Transverse colon (tissue), 4 donors: ENCODE data around the gene GASK1A. TPM values are rescaled to one million over a fixed set of nuclear protein-coding genes. Genes with fewer than 3 reads are reported as not detected.

Source experiments
- DNase-seq: peaks from one replicate; pipeline ENCODE4 v3.0.0-alpha.2; 2019
- H3K27ac ChIP-seq, 4 donors: fragments of 200-600 bp; sonication (generic); 2 replicates each; pipeline ENCODE4 v1.5.1; 2016 to 2018; ENCODE audit warnings: inconsistent platforms in 4 of 4
- H3K27me3 ChIP-seq: fragments of 200-600 bp; sonication (generic); 2 replicates; pipeline ENCODE4 v1.5.1; 2017; ENCODE audit warnings: inconsistent platforms
- H3K36me3 ChIP-seq, 4 donors: fragments of 200-600 bp; sonication (generic); 2 replicates each; pipeline ENCODE4 v1.5.1; 2017 to 2019; ENCODE audit warnings: inconsistent platforms in 4 of 4
- H3K4me1 ChIP-seq, 4 donors: fragments of 200-600 bp; sonication (generic); 2 replicates each; pipeline ENCODE4 v1.5.1; 2017 to 2020; ENCODE audit warnings: inconsistent platforms in 4 of 4
- H3K4me3 ChIP-seq, 4 donors: fragments of 200-600 bp; sonication (generic); 1 replicate in 1 of 4; 2 replicates in 3 of 4; pipeline versions ENCODE4 v1.5.1 to v1.6.1; 2017 to 2019; ENCODE audit warnings: inconsistent platforms in 4 of 4
- H3K9me3 ChIP-seq, 2 donors: fragments of 200-600 bp; sonication (generic); 2 replicates each; pipeline ENCODE4 v1.5.1; 2017 to 2019; ENCODE audit warnings: inconsistent platforms in 2 of 2
- EP300 ChIP-seq: sonication (generic); formaldehyde crosslinking; IDR thresholded peaks from one replicate; pipeline ENCODE4 v1.6.1; 2017; ENCODE audit warnings: antibody characterized with exemption, low read depth
- POLR2A ChIP-seq: fragments of 450-650 bp; IDR thresholded peaks from one replicate; pipeline ENCODE4 v1.6.1; 2016; ENCODE audit warnings: antibody characterized with exemption, mild to moderate bottlenecking, moderate library complexity
- POLR2AphosphoS5 ChIP-seq, 3 donors: sonication (generic); formaldehyde crosslinking; IDR thresholded peaks; one replicate each; pipeline ENCODE4 v1.6.1; 2016; ENCODE audit warnings: antibody characterized with exemption in 3 of 3
- WGBS, 2 donors: methylation state at CpG; one replicate each; pipeline ENCODE4 v1.1.5; 2018; ENCODE audit warnings: low coverage in 1 of 2; 5-methylcytosine and 5-hydroxymethylcytosine counted together
- in situ Hi-C, 4 donors: fragments of 200-750 bp; cut with MboI; loops; one replicate each; pipeline versions ENCODE4 v1.15.0 to v1.15.1; 2017; ENCODE audit warnings: low sequenced_read_pairs in 3 of 4, low pct_ligation_motif_present in 1 of 4, low pct_unique_long_range_greater_than_20kb in 1 of 4
- intact Hi-C: fragments of 100-400 bp; cut with DNase I; formaldehyde crosslinking; loops from one replicate; pipeline ENCODE4 v1.15.1; 2023; ENCODE audit warnings: low total_unique reads
- total RNA-seq, 4 donors: library from RNA; depleted of rRNA; stranded (reverse); fragments of >200 nt; gene quantifications; one replicate each; pipeline ENCODE4 v1.1.0, GENCODE V29; 2016
- TF ChIP-seq, protein P1 (sequence below), 5 experiments: fragments of 200-600 bp in 3 of 5; fragments of 450-650 bp in 2 of 5; sonication (generic) in 3 of 5; IDR thresholded peaks; 1 replicate in 2 of 5; 2 replicates in 3 of 5; pipeline ENCODE4 v1.5.1; 2016 to 2017; ENCODE audit warnings: antibody characterized with exemption in 5 of 5, inconsistent platforms in 3 of 5, mild to moderate bottlenecking in 2 of 5, moderate library complexity in 1 of 5

The GASK1A gene
- total RNA-seq, 4 donors from 2014 or later: 0.75 to 5.9 (median 3.6) TPM

DNA sequence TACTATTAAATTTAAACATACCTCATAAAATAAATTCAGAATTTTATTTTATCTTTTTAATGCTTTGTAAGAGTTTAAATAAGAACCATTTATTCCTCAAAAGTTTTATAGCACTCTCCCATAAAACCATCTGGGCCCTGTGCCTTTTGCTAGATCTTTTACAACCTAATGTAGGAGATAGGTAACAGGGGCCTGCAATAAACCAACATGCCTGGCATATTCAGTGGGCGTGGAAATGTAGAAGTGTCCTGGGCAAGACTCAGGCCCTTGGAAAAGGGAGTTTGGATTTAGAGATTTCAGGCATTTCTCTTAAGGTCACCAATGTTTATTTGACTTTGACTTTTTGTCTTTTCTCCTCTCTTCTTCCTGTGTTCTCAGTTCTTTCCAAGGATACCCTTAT, 80.3 kb downstream of the GASK1A start:
- in situ Hi-C loops: no loop called here
- no peak for TF ChIP-seq EP300
- TF ChIP-seq, protein P1, sequence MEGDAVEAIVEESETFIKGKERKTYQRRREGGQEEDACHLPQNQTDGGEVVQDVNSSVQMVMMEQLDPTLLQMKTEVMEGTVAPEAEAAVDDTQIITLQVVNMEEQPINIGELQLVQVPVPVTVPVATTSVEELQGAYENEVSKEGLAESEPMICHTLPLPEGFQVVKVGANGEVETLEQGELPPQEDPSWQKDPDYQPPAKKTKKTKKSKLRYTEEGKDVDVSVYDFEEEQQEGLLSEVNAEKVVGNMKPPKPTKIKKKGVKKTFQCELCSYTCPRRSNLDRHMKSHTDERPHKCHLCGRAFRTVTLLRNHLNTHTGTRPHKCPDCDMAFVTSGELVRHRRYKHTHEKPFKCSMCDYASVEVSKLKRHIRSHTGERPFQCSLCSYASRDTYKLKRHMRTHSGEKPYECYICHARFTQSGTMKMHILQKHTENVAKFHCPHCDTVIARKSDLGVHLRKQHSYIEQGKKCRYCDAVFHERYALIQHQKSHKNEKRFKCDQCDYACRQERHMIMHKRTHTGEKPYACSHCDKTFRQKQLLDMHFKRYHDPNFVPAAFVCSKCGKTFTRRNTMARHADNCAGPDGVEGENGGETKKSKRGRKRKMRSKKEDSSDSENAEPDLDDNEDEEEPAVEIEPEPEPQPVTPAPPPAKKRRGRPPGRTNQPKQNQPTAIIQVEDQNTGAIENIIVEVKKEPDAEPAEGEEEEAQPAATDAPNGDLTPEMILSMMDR (IDR thresholded peaks at IDR 0.05): no peak
- no peak for TF ChIP-seq POLR2AphosphoS5 (IDR thresholded peaks at IDR 0.05)
- TF ChIP-seq POLR2A: no peak
- no peak overlapping the region for H3K27ac ChIP-seq
- H3K36me3 ChIP-seq: no peaks in the 10 kb centered on the region
- H3K4me3 ChIP-seq: no peak overlapping the region
- no peaks in the 10 kb centered on the region for H3K27me3 ChIP-seq
- intact Hi-C loops: no loop called here
- H3K9me3 ChIP-seq: no peaks in the 10 kb centered on the region
- DNase-seq: no peak
- H3K4me1 ChIP-seq: no peaks in the 10 kb centered on the region
- WGBS, 2 donors: 54 to 71% methylated on average over 1 of the region's 1 CpG

GRCh38 chr3:43061101-43061895, 82.2 kb downstream of the GASK1A start:
- intact Hi-C loops (no loop called here), in situ Hi-C loops (no loop called here)
- Histone ChIP-seq H3K4me3 (no peak overlapping the region), H3K36me3 (no peaks in the 10 kb centered on the region), H3K27me3 (no peaks in the 10 kb centered on the region), H3K9me3 (no peaks in the 10 kb centered on the region), H3K27ac (no peak overlapping the region), H3K4me1 (no peaks in the 10 kb centered on the region)
- no peak for DNase-seq
- TF ChIP-seq POLR2A: no peak
- TF ChIP-seq, protein P1 (IDR thresholded peaks at IDR 0.05): no peak
- no peak for TF ChIP-seq POLR2AphosphoS5 (IDR thresholded peaks at IDR 0.05)
- TF ChIP-seq EP300: no peak
- WGBS, 2 donors: 60 to 80% methylated on average over 3 to 8 of the region's 8 CpGs

DNA sequence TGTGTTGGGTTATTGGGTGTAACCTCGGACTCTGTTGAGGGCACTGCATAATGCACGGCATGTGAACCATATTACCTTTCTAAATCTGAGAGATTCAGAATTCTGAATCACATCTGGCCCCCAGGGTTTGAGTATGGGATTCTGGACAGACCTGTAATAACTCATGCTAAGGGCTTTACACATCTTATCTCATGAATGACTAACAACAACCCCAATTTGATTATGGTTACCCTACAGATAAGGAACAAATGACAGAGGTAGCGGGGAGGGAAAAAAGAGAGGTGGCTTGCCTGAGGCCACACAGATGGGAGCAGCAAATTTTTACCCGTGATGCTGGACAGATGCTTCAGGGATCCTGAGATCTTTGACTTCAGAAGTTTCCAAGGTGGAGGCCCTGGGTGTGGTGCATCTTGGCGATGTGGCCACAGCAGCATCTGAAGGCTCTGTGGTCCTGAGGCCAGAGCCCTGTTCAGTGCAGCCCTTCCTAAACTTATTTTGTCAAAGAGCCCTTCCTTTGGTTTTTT, 83.0 kb downstream of the GASK1A start:
- intact Hi-C loops (no loop called here), in situ Hi-C loops (no loop called here)
- no peak for DNase-seq
- Histone ChIP-seq H3K27me3 (no peaks in the 10 kb centered on the region), H3K27ac (no peak overlapping the region), H3K9me3 (no peaks in the 10 kb centered on the region), H3K36me3 (no peaks in the 10 kb centered on the region), H3K4me3 (no peak overlapping the region), H3K4me1 (no peaks in the 10 kb centered on the region)
- TF ChIP-seq, protein P1 (IDR thresholded peaks at IDR 0.05): no peak
- TF ChIP-seq POLR2A (no peak), POLR2AphosphoS5 (IDR thresholded peaks at IDR 0.05) (no peak), EP300 (no peak)
- 82 to 83% methylated on average over 4 to 5 of the region's 5 CpGs for WGBS, 2 donors

DNA sequence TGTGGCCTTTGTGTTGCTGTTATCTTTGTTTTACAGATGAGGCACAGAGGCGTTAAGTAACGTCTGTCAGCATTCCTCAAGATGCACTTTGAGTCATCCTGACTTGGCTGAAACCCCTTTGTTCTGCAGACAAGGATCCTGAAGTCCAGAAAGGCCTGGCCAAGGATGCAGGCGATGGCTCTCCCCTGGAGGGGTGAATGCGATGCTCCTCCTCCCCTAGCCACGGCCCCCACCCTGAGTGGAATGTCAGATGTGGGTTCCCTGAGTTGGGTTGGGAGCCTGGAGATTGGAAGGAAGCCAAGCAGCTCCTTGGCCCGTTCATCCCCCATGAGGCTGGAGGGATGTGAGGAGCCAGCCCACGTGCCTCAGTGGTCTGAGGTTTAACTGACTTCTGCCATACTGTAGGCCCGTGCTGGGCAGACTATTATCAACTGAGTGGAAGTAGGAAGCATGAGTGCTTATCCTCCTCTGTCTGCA, 83.5 kb downstream of the GASK1A start:
- Histone ChIP-seq H3K4me1 (no peaks in the 10 kb centered on the region), H3K27me3 (no peaks in the 10 kb centered on the region), H3K27ac (no peak overlapping the region), H3K9me3 (no peaks in the 10 kb centered on the region), H3K36me3 (no peaks in the 10 kb centered on the region), H3K4me3 (no peak overlapping the region)
- in situ Hi-C loops: no loop called here
- WGBS, 2 donors: 75% methylated on average over 8 of the region's 8 CpGs; no CpG with 5 or more reads in 1 of the 2 donors
- TF ChIP-seq EP300 (no peak), POLR2A (no peak), POLR2AphosphoS5 (IDR thresholded peaks at IDR 0.05) (no peak)
- TF ChIP-seq, protein P1 (IDR thresholded peaks at IDR 0.05): no peak
- intact Hi-C loops: no loop called here
- DNase-seq: no peak
